Measurements from ENCODE around the gene ENPP6.

Gene ENPP6

DNA sequence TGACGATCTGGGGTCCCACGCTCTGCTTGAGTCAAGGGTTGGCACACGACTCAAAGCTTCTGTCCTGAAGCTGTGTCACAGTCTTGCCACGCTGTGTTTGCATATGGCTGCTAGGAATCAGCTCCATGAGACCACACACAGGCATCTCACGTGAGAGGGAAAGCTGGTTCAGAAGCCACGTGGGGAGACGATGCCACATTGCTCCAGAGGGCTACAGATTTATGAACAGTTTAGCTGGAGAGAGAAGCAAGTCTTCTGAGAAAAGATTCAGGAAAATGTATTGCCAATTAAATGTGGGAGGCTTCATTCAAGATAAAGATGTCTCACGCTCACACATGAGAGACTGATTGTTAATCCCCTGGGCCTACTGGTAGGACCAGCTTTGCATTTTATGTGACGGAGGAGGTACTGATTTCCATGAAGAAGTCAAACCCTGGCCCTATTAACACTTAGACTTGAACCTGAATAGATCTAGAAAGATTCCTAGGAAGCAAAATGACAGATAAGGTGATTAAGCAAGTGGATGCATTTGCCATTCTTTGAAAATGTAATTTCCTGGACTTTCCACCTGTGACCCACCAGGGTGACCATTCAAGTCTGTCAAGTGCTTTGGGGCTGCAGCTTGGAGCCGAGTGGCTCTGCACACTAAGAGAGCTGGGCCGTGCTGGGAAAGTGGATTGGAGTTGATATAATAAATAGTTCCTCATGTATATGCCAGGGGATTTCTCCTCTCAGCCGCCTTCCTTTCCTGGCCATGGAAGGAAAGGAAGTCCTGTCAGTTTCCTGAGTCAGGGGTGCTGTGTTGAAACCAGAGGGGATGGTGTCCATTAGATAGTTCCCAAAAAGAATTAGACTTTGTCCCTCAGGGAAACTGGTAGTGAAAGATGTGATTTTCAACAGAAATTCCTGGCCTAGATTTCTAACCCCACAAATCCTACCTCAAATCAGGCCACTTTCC, 29.0 kb downstream of the ENPP6 start:
- no peak for TF ChIP-seq TCF12 (IDR thresholded peaks at IDR 0.05; ENCODE audit: low read depth)
- TF ChIP-seq, protein P1, sequence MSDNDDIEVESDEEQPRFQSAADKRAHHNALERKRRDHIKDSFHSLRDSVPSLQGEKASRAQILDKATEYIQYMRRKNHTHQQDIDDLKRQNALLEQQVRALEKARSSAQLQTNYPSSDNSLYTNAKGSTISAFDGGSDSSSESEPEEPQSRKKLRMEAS (IDR thresholded peaks at IDR 0.05), result no peak
- TF ChIP-seq, protein P2, sequence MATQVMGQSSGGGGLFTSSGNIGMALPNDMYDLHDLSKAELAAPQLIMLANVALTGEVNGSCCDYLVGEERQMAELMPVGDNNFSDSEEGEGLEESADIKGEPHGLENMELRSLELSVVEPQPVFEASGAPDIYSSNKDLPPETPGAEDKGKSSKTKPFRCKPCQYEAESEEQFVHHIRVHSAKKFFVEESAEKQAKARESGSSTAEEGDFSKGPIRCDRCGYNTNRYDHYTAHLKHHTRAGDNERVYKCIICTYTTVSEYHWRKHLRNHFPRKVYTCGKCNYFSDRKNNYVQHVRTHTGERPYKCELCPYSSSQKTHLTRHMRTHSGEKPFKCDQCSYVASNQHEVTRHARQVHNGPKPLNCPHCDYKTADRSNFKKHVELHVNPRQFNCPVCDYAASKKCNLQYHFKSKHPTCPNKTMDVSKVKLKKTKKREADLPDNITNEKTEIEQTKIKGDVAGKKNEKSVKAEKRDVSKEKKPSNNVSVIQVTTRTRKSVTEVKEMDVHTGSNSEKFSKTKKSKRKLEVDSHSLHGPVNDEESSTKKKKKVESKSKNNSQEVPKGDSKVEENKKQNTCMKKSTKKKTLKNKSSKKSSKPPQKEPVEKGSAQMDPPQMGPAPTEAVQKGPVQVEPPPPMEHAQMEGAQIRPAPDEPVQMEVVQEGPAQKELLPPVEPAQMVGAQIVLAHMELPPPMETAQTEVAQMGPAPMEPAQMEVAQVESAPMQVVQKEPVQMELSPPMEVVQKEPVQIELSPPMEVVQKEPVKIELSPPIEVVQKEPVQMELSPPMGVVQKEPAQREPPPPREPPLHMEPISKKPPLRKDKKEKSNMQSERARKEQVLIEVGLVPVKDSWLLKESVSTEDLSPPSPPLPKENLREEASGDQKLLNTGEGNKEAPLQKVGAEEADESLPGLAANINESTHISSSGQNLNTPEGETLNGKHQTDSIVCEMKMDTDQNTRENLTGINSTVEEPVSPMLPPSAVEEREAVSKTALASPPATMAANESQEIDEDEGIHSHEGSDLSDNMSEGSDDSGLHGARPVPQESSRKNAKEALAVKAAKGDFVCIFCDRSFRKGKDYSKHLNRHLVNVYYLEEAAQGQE (IDR thresholded peaks at IDR 0.05; ENCODE audit: low read depth), result no peak

DNA sequence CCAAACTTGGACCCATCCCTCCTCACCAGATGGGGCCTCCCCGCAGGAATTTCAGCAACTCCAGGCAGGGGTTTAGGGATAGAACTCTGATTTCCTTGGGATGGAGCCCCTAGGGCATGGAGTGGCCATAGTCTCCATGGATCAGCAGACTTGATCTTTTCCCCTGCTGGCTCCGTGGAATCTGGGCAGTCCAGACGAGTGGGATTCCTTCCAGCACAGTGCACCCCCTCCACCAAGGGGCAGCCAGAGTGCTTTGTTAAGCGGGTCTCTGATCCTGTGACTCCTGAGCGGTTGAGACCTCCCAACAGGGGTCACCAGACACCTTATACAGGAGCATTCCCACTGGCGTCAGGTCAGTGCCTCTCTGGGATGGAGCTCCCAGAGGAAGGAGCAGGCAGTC, 40.4 kb downstream of the ENPP6 start:
- TF ChIP-seq TCF12 (IDR thresholded peaks at IDR 0.05; ENCODE audit: low read depth) (no peak), TEAD4 (IDR thresholded peaks at IDR 0.05) (no peak), CEBPB (IDR thresholded peaks at IDR 0.05) (no peak), RAD21 (IDR thresholded peaks at IDR 0.05; ENCODE audit: low read depth) (no peak), YY1 (IDR thresholded peaks at IDR 0.05; ENCODE audit: low read depth) (no peak), FOXM1 (IDR thresholded peaks at IDR 0.05; ENCODE audit: borderline replicate concordance, low read depth) (no peak), EGR1 (IDR thresholded peaks at IDR 0.05) (no peak), EP300 (IDR thresholded peaks at IDR 0.05; ENCODE audit: borderline replicate concordance) (no peak), CREB1 (IDR thresholded peaks at IDR 0.05; ENCODE audit: low read depth) (no peak)
- TF ChIP-seq, protein P1 (IDR thresholded peaks at IDR 0.05), result no peak

DNA sequence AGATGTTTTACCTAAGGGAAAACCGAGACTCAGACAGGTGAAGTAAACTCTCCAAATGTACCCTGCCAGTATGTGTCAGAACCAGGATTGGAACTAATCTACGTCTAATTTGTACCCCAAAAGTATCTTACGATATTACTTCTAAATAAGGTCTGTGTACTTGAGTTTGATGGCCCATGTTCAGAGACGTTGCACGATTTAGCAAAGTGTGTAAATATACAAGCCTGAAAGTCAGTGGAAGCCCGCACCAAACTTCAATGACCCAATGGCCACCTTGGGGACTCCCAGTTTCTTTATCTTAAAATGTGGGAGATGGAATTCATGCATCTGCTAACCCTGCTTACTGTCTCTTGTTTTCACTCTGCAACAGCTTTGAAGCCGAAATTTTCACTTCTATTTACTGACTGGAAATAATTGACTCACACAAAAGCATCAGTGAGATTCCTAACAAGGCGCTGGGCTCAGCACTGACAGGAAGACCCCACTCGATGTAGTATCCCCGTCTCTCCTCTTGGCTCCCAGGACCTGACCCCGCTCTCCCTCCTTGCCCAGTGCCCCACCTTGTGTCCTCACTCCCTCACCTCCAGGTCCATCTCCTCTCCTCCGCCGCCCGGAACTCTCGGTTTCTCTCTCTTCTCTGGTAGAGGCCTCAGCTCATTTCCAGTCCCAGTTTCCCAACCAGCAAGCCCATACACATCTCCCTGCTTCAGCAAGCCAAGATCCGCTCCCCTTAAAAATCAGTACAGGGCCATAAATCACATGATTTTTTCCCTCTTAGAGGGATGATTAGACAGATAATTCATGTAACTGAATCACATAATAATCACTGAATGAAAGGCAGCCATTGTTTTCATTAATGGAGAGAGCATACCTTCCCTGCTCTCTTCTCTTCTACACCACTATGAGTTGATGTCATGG, 42.8 kb downstream of the ENPP6 start:
- TF ChIP-seq TEAD4 (IDR thresholded peaks at IDR 0.05), result no peak
- TF ChIP-seq EGR1 (IDR thresholded peaks at IDR 0.05), result no peak
- no peak for TF ChIP-seq ZBTB7A (IDR thresholded peaks at IDR 0.05; ENCODE audit: low read depth)
- TF ChIP-seq CREB1 (IDR thresholded peaks at IDR 0.05; ENCODE audit: low read depth), result no peak
- TF ChIP-seq, protein P2 (IDR thresholded peaks at IDR 0.05; ENCODE audit: low read depth), result no peak
- no peak for TF ChIP-seq EP300 (IDR thresholded peaks at IDR 0.05; ENCODE audit: borderline replicate concordance)
- TF ChIP-seq, protein P3, sequence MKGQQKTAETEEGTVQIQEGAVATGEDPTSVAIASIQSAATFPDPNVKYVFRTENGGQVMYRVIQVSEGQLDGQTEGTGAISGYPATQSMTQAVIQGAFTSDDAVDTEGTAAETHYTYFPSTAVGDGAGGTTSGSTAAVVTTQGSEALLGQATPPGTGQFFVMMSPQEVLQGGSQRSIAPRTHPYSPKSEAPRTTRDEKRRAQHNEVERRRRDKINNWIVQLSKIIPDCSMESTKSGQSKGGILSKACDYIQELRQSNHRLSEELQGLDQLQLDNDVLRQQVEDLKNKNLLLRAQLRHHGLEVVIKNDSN (IDR thresholded peaks at IDR 0.05), result no peak
- TF ChIP-seq TCF12 (IDR thresholded peaks at IDR 0.05; ENCODE audit: low read depth), result no peak

DNA sequence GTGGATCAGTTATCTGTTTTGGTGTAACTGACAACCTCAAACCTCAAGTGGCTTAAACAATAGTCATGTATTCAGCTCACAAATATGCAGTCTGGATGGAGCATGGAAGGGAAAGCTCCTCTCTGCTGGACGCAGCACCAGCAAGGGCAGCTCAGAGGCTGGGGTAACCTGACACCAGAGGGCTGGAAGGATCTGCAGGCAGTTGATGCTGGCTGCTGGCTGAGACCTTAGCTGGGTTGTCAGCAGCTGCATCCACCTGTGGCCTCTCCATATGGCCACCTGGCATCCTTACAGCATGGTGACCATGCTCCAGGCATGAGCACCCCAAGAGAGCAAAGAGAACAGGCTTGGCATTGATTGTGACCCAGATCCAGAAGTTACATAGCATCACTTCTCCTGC, 46.7 kb downstream of the ENPP6 start:
- TF ChIP-seq, protein P3 (IDR thresholded peaks at IDR 0.05), result no peak

DNA sequence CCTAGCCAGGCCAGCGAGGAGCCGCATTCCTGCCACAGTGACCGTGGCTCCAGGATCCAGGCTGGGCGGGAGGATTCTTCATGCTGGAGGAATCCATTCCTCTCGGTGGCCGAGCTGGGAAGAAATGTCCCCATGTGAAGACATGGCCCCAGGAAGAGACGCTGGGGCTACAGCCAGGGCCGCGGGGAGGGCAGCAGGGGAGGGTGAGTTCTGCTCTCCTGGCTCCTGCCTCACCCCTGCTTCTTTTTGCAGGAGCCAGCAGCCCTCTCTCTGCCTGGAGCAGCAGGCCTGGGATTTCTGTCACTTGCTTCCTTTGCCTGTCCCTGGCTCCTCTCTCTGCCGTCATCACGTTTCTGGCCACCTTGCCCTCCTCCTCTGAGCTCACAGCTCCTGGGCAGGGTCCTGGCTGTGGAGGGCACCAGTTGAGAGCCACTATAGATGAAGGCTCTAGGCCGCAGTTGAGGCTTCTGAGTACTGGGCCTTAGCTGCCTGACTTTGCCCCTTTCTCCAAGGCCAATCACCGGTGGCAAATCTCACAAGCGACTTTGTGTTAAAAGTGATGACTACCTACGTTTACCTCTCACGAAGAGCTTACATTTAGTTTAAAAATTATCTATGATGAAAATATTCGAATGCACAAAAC, 48.3 kb downstream of the ENPP6 start:
- TF ChIP-seq TAF1 (IDR thresholded peaks at IDR 0.05; ENCODE audit: low read depth), result no peak
- TF ChIP-seq YY1 (IDR thresholded peaks at IDR 0.05; ENCODE audit: low read depth), result no peak
- TF ChIP-seq EP300 (IDR thresholded peaks at IDR 0.05; ENCODE audit: borderline replicate concordance), result no peak
- no peak for TF ChIP-seq CEBPB (IDR thresholded peaks at IDR 0.05)
- no peak for TF ChIP-seq TEAD4 (IDR thresholded peaks at IDR 0.05)
- TF ChIP-seq, protein P1 (IDR thresholded peaks at IDR 0.05), result no peak
- TF ChIP-seq ZBTB7A (IDR thresholded peaks at IDR 0.05; ENCODE audit: low read depth), result no peak
- TF ChIP-seq CREB1 (IDR thresholded peaks at IDR 0.05; ENCODE audit: low read depth), result no peak
- TF ChIP-seq EGR1 (IDR thresholded peaks at IDR 0.05), result no peak
- no peak for TF ChIP-seq TCF12 (IDR thresholded peaks at IDR 0.05; ENCODE audit: low read depth)
- no peak for TF ChIP-seq FOXM1 (IDR thresholded peaks at IDR 0.05; ENCODE audit: borderline replicate concordance, low read depth)
- no peak for TF ChIP-seq RAD21 (IDR thresholded peaks at IDR 0.05; ENCODE audit: low read depth)
- TF ChIP-seq, protein P2 (IDR thresholded peaks at IDR 0.05; ENCODE audit: low read depth), result no peak
- TF ChIP-seq, protein P3 (IDR thresholded peaks at IDR 0.05), result no peak
- no peak for TF ChIP-seq NFIC (IDR thresholded peaks at IDR 0.05)
